DOHH2 (cell line): ENCODE data around the gene WDR75.

ENCODE experiments used
- H3F3A ChIP-seq: fragments of 200-600 bp; sonication (generic), shearing (Covaris generic); 2 replicates; pipeline ENCODE4 v1.6.0; 2016; ENCODE audit warnings: antibody characterized with exemption, mild to moderate bottlenecking; ENCODE audit not compliant: control insufficient read depth, insufficient read depth
- H3K27ac ChIP-seq: fragments of 200-600 bp; sonication (generic); 2 replicates; pipeline ENCODE4 v1.5.1; 2014; ENCODE audit warnings: low read depth, mild to moderate bottlenecking, low read length, moderate library complexity
- H3K27me3 ChIP-seq: fragments of 200-600 bp; sonication (generic); 2 replicates; pipeline ENCODE4 v1.6.1; 2014; ENCODE audit warnings: mild to moderate bottlenecking, low read length, mixed read lengths; ENCODE audit not compliant: control insufficient read depth
- H3K36me3 ChIP-seq: fragments of 200-600 bp; sonication (generic); 2 replicates; pipeline ENCODE4 v1.6.1; 2014; ENCODE audit warnings: mild to moderate bottlenecking, low read length, moderate library complexity, mixed read lengths; ENCODE audit not compliant: control insufficient read depth
- H3K4me1 ChIP-seq: fragments of 200-600 bp; sonication (generic); 2 replicates; pipeline ENCODE4 v1.6.1; 2014; ENCODE audit warnings: mild to moderate bottlenecking, low read length, mixed read lengths; ENCODE audit not compliant: control insufficient read depth
- H3K4me2 ChIP-seq: fragments of 200-600 bp; sonication (generic); 2 replicates; pipeline ENCODE4 v1.6.0; 2014; ENCODE audit warnings: mild to moderate bottlenecking, low read length, moderate library complexity
- H3K4me3 ChIP-seq: fragments of 200-600 bp; sonication (generic); 2 replicates; pipeline ENCODE4 v1.5.1; 2014; ENCODE audit warnings: mild to moderate bottlenecking, low read length, mixed read lengths
- H3K79me2 ChIP-seq: fragments of 200-600 bp; sonication (generic); 2 replicates; pipeline ENCODE4 v1.6.1; 2014; ENCODE audit warnings: mild to moderate bottlenecking, low read length, mixed read lengths; ENCODE audit not compliant: control insufficient read depth
- H3K9me2 ChIP-seq: fragments of 200-600 bp; sonication (generic); replicated peaks from 2 replicates; pipeline ENCODE4 v1.6.1; 2014; ENCODE audit warnings: mild to moderate bottlenecking, low read length, mixed read lengths; ENCODE audit not compliant: control insufficient read depth
- H3K9me3 ChIP-seq: fragments of 200-600 bp; sonication (generic); 2 replicates; pipeline ENCODE4 v1.6.1; 2014; ENCODE audit warnings: antibody characterized with exemption, low read length, mixed read lengths; ENCODE audit not compliant: control insufficient read depth, insufficient read depth
- H4K20me1 ChIP-seq: fragments of 200-600 bp; sonication (generic); 2 replicates; pipeline ENCODE4 v1.6.0; 2014; ENCODE audit warnings: low read depth, mild to moderate bottlenecking, antibody characterized with exemption, low read length, moderate library complexity; ENCODE audit not compliant: control insufficient read depth, insufficient read depth
- CTCF ChIP-seq: fragments of 200-600 bp; sonication (generic); IDR thresholded peaks from one replicate; pipeline ENCODE4 v1.5.1; 2014; ENCODE audit warnings: antibody characterized with exemption, mild to moderate bottlenecking, low read depth, low read length; ENCODE audit not compliant: poor library complexity, severe bottlenecking
- EZH2phosphoT487 ChIP-seq: fragments of 200-600 bp; sonication (generic); IDR thresholded peaks from 2 replicates; pipeline ENCODE4 v1.6.1; 2017; ENCODE audit warnings: borderline replicate concordance, mild to moderate bottlenecking, antibody characterized with exemption, low read length, moderate library complexity, mixed read lengths

Gene WDR75

GRCh38 chr2:189504238-189504637 is 63.0 kb downstream of the WDR75 start:
- Histone ChIP-seq H3F3A (no peaks in the 10 kb centered on the region), H3K9me2 (no peaks in the 10 kb centered on the region), H3K36me3 (no peaks in the 10 kb centered on the region), H3K9me3 (no peaks in the 10 kb centered on the region), H3K27me3 (peaks cover 5% of the 10 kb centered on the region), H3K79me2 (no peaks in the 10 kb centered on the region), H3K27ac (no peak overlapping the region), H4K20me1 (no peaks in the 10 kb centered on the region), H3K4me2 (no peak overlapping the region), H3K4me3 (no peak overlapping the region), H3K4me1 (no peaks in the 10 kb centered on the region)
- TF ChIP-seq EZH2phosphoT487 (no peak), CTCF (no peak)

DNA sequence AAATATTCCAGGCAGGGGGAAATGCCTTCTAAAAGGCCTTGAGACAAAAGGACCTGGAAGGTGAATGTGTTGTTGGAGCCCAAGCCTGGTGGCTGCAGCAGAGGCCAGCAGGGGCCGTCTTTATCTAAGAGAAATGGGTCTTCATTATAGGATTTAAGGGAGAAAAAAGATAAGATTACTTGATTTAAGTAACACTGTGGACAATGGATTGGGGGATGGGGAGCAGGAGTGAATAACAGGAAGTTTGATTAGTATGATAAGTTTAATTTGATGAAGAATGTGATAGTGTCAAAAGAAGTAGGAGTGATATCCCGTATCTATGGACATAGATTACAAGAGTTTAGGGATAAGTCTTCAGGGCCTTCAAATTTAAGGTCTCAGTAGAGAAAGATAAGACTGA is 64.2 kb downstream of the WDR75 start:
- H3K4me3 ChIP-seq = no peak overlapping the region

DNA sequence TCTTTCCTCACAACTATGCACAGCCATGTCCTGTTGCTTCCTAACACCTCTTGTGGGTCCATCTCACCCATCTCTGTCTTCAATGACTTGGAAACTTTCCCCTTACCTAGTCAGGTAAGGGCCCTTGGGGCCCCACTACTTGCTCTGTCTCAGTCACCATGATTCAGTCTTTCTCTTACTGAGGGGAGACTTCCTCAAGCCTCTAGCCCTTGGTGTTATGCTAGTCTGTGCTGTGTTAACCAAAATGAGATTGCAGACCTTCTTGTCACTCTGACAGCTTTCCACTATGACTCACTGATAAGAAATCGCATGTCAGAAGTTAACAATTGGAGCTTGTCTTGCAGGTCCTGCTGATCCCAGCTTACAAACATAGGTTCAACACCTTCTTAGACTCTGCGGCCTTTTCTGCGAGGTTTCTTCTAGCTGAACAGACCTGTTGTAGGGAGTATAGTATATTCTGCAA is 65.3 kb downstream of the WDR75 start:
- H4K20me1 ChIP-seq = no peaks in the 10 kb centered on the region
- no peak for TF ChIP-seq EZH2phosphoT487
- no peak for TF ChIP-seq CTCF
- H3K27ac ChIP-seq = no peak overlapping the region
- H3K36me3 ChIP-seq = no peaks in the 10 kb centered on the region
- H3K4me1 ChIP-seq = no peaks in the 10 kb centered on the region
- no peak overlapping the region for H3K4me2 ChIP-seq
- H3K27me3 ChIP-seq = no peaks in the 10 kb centered on the region
- no peaks in the 10 kb centered on the region for H3K9me3 ChIP-seq
- no peak overlapping the region for H3K4me3 ChIP-seq
- H3F3A ChIP-seq = no peaks in the 10 kb centered on the region
- H3K9me2 ChIP-seq = no peaks in the 10 kb centered on the region
- H3K79me2 ChIP-seq = no peaks in the 10 kb centered on the region

More for the DNA sequence above, 64.2 kb downstream of the WDR75 start:
- Histone ChIP-seq H3K9me3 (no peaks in the 10 kb centered on the region), H3K4me1 (no peaks in the 10 kb centered on the region), H3K79me2 (no peaks in the 10 kb centered on the region), H3K4me2 (no peak overlapping the region), H3F3A (no peaks in the 10 kb centered on the region), H3K36me3 (no peaks in the 10 kb centered on the region), H4K20me1 (no peaks in the 10 kb centered on the region), H3K27me3 (peaks cover 5% of the 10 kb centered on the region), H3K27ac (no peak overlapping the region), H3K9me2 (no peaks in the 10 kb centered on the region)
- no peak for TF ChIP-seq EZH2phosphoT487
- no peak for TF ChIP-seq CTCF
